HepG2 (cell line): ENCODE data around the gene RBM8A. TPM values are rescaled to one million over a fixed set of nuclear protein-coding genes. Genes with fewer than 3 reads are reported as not detected.
A peak's percentile ranks its signal among the peaks of the same experiment; 100 is the strongest.

ENCODE experiments used
- DPF2 ChIP-seq: sonication (generic); formaldehyde crosslinking; IDR thresholded peaks from 2 replicates; pipeline ENCODE4 v1.4.0; 2020; ENCODE audit warnings: mild to moderate bottlenecking, low read depth, missing genetic modification reagents, borderline replicate concordance
- JUND ChIP-seq: sonication (generic); formaldehyde crosslinking; IDR thresholded peaks from 2 replicates; pipeline ENCODE4 v1.8.0; 2022; ENCODE audit warnings: mild to moderate bottlenecking, missing genetic modification reagents
- MIXL1 ChIP-seq: IDR thresholded peaks from 2 replicates; pipeline ENCODE4 v1.6.1; 2016
- SOX13 ChIP-seq, 3 experiments: fragments of 450-650 bp in 1 of 3; sonication (generic) in 1 of 3; formaldehyde crosslinking in 1 of 3; IDR thresholded peaks in 2 of 3; conservative IDR thresholded peaks in 1 of 3; 2 replicates each; pipeline versions ENCODE4 v1.5.0 to v1.6.1; 2016 to 2020; ENCODE audit warnings: antibody characterized with exemption in 1 of 3, mild to moderate bottlenecking in 1 of 3, missing compliant biosample characterization in 1 of 3, missing genetic modification reagents in 1 of 3, moderate library complexity in 1 of 3
- TBX2 ChIP-seq: sonication (generic); formaldehyde crosslinking; IDR thresholded peaks from 2 replicates; pipeline ENCODE4 v1.5.0; 2020; ENCODE audit warnings: missing genetic modification reagents, mild to moderate bottlenecking, borderline replicate concordance
- ZC3H13 ChIP-seq: sonication (generic); formaldehyde crosslinking; IDR thresholded peaks from 2 replicates; pipeline ENCODE4 v1.8.1; 2023; ENCODE audit warnings: mild to moderate bottlenecking, missing genetic modification reagents, moderate library complexity
- ZC3H4 ChIP-seq: sonication (generic); formaldehyde crosslinking; IDR thresholded peaks from 2 replicates; pipeline ENCODE4 v1.4.0; 2020; ENCODE audit warnings: missing genetic modification reagents, borderline replicate concordance
- ZNF234 ChIP-seq: sonication (generic); formaldehyde crosslinking; conservative IDR thresholded peaks from 2 replicates; pipeline ENCODE4 v1.5.1; 2020; ENCODE audit warnings: mild to moderate bottlenecking, missing genetic modification reagents
- ZNF264 ChIP-seq: sonication (generic); formaldehyde crosslinking; IDR thresholded peaks from 2 replicates; pipeline ENCODE4 v1.4.0; 2020; ENCODE audit warnings: missing genetic modification reagents
- ZNF550 ChIP-seq: sonication (generic); formaldehyde crosslinking; IDR thresholded peaks from 2 replicates; pipeline ENCODE4 v1.4.0; 2020; ENCODE audit warnings: mild to moderate bottlenecking, missing genetic modification reagents, borderline replicate concordance
- ZNF597 ChIP-seq: sonication (generic); formaldehyde crosslinking; IDR thresholded peaks from 2 replicates; pipeline ENCODE4 v1.5.0; 2020; ENCODE audit warnings: missing genetic modification reagents
- polyA plus RNA-seq, 8 experiments: library from polyadenylated mRNA; depleted of rRNA in 3 of 8; stranded (reverse) in 7 of 8; unstranded in 1 of 8; fragments of >200 nt; fragmentation: Illumina TruSeq in 4 of 8; extraction: Trizol in 4 of 8; gene quantifications; 2 replicates each; pipeline versions ENCODE4 v1.2.1 to v1.2.3, GENCODE V29; 2011 to 2016; ENCODE audit warnings: low read depth in 4 of 8, missing spikeins in 1 of 8, mixed read lengths in 1 of 8; ENCODE audit not compliant: insufficient read depth in 1 of 8
- total RNA-seq, 5 experiments: library from RNA; depleted of rRNA; stranded (reverse); fragments of >200 nt; fragmentation: Illumina TruSeq; extraction: Trizol; gene quantifications; 2 replicates each; pipeline ENCODE4 v1.2.3, GENCODE V29; 2016; ENCODE audit warnings: low read depth in 1 of 5
- TF ChIP-seq, protein P1 (sequence below): sonication (generic); formaldehyde crosslinking; IDR thresholded peaks from 2 replicates; pipeline ENCODE4 v1.9.0; 2021; ENCODE audit warnings: mild to moderate bottlenecking, missing genetic modification reagents
- TF ChIP-seq, protein P2 (sequence below): sonication (generic); formaldehyde crosslinking; IDR thresholded peaks from 2 replicates; pipeline ENCODE4 v1.8.1; 2022; ENCODE audit warnings: low read depth, mild to moderate bottlenecking, missing genetic modification reagents

RBM8A gene
- total and polyA plus RNA-seq, 2 of the 13 experiments (the other 11 are each of a cell fraction or from before 2014, with no cell fraction given): 106 to 162 TPM

DNA sequence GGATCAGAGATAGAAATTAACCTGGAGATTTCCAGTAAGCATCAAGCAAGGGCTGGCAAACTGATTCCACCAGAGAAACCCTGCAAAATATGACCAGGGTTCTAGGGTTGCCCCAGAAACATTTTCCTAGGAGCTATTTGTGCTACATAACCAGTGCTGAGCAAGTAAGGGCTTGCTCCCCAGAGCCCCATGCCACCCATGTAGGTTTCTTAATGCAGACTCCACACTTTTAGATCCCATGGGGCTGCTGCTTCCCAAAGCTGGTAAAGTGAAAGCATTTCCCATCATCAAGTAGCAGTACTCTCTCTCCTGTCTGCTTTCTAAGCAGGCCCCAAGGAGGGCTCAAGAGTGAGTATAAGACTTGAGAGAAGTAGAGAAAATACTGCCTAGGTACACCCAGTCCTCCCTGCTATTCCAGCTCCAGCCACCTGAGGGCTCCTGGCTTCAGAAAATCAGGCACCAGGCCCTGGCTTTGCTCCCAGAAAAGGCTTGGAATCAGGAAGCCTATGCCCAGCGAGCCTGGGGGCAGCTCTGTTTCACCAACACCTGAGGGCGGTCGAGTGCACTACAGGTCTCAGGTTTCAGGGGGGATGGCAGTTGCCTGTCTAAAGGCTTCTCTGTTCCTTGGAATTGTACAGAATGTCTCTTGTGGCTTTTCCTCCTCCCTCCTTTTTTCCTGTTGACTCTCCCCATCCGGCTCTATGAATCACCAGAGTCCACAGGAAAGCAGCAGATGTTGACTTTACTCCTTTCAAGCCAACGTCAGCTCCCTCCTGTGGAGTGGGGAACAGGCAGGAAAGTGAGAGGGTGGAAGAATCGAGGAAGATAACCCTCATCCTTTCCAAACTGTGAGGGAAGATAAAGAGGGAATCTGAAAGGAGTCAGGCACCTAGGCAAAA is 35.4 kb downstream of the RBM8A start (continued):
- TF ChIP-seq ZC3H4 (CRISPR knock-in tag) (no peak), SOX13 (IDR thresholded peaks at IDR 0.05) (0 out of 2 replicates have a peak, but pooled peaks have one; percentile 46), SOX13 (CRISPR knock-in tag; conservative IDR thresholded peaks at IDR 0.05 in 1 of 2, IDR thresholded peaks at IDR 0.05 in 1 of 2) (peak in 1 of 2 experiments; percentile 73; a peak in 2 of 4 replicates), JUND (CRISPR knock-in tag) (peak; percentile 85; the same call in 1 of the 2 replicates), MIXL1 (CRISPR knock-in tag) (peak; percentile 68; the same call in 1 of the 2 replicates), ZNF597 (CRISPR knock-in tag) (no peak), TBX2 (CRISPR knock-in tag) (peak; percentile 52; the same call in 1 of the 2 replicates), DPF2 (peak; percentile 64; the same call in 1 of the 2 replicates), ZNF234 (CRISPR knock-in tag) (no peak), ZNF550 (no peak), ZC3H13 (CRISPR knock-in tag) (no peak), ZNF264 (no peak; the same call in 1 of the 2 replicates)
- TF ChIP-seq, protein P1, sequence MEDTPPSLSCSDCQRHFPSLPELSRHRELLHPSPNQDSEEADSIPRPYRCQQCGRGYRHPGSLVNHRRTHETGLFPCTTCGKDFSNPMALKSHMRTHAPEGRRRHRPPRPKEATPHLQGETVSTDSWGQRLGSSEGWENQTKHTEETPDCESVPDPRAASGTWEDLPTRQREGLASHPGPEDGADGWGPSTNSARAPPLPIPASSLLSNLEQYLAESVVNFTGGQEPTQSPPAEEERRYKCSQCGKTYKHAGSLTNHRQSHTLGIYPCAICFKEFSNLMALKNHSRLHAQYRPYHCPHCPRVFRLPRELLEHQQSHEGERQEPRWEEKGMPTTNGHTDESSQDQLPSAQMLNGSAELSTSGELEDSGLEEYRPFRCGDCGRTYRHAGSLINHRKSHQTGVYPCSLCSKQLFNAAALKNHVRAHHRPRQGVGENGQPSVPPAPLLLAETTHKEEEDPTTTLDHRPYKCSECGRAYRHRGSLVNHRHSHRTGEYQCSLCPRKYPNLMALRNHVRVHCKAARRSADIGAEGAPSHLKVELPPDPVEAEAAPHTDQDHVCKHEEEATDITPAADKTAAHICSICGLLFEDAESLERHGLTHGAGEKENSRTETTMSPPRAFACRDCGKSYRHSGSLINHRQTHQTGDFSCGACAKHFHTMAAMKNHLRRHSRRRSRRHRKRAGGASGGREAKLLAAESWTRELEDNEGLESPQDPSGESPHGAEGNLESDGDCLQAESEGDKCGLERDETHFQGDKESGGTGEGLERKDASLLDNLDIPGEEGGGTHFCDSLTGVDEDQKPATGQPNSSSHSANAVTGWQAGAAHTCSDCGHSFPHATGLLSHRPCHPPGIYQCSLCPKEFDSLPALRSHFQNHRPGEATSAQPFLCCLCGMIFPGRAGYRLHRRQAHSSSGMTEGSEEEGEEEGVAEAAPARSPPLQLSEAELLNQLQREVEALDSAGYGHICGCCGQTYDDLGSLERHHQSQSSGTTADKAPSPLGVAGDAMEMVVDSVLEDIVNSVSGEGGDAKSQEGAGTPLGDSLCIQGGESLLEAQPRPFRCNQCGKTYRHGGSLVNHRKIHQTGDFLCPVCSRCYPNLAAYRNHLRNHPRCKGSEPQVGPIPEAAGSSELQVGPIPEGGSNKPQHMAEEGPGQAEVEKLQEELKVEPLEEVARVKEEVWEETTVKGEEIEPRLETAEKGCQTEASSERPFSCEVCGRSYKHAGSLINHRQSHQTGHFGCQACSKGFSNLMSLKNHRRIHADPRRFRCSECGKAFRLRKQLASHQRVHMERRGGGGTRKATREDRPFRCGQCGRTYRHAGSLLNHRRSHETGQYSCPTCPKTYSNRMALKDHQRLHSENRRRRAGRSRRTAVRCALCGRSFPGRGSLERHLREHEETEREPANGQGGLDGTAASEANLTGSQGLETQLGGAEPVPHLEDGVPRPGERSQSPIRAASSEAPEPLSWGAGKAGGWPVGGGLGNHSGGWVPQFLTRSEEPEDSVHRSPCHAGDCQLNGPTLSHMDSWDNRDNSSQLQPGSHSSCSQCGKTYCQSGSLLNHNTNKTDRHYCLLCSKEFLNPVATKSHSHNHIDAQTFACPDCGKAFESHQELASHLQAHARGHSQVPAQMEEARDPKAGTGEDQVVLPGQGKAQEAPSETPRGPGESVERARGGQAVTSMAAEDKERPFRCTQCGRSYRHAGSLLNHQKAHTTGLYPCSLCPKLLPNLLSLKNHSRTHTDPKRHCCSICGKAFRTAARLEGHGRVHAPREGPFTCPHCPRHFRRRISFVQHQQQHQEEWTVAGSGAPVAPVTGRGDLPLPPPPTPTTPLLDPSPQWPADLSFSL: no peak
- TF ChIP-seq, protein P2, sequence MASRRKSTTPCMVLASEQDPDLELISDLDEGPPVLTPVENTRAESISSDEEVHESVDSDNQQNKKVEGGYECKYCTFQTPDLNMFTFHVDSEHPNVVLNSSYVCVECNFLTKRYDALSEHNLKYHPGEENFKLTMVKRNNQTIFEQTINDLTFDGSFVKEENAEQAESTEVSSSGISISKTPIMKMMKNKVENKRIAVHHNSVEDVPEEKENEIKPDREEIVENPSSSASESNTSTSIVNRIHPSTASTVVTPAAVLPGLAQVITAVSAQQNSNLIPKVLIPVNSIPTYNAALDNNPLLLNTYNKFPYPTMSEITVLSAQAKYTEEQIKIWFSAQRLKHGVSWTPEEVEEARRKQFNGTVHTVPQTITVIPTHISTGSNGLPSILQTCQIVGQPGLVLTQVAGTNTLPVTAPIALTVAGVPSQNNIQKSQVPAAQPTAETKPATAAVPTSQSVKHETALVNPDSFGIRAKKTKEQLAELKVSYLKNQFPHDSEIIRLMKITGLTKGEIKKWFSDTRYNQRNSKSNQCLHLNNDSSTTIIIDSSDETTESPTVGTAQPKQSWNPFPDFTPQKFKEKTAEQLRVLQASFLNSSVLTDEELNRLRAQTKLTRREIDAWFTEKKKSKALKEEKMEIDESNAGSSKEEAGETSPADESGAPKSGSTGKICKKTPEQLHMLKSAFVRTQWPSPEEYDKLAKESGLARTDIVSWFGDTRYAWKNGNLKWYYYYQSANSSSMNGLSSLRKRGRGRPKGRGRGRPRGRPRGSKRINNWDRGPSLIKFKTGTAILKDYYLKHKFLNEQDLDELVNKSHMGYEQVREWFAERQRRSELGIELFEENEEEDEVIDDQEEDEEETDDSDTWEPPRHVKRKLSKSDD: no peak
